MM.1S (cell line): ENCODE data around the gene DLEC1.
"Not testable (repeated sequence)": the region's sequence is repeated elsewhere in the genome, so short reads cannot be mapped to it uniquely, and the experiment has no call there.

Experiments used
- DNase-seq: peaks from one replicate; pipeline ENCODE4 v3.0.0-alpha.2; 2015
- H2AFZ ChIP-seq: fragments of 300-600 bp; sonication (generic); 2 replicates; pipeline ENCODE4 v1.6.0; 2016; ENCODE audit warnings: antibody characterized with exemption, low read length
- H3F3A ChIP-seq: fragments of 300-600 bp; sonication (generic); 2 replicates; pipeline ENCODE4 v1.6.1; 2016; ENCODE audit warnings: mild to moderate bottlenecking, antibody characterized with exemption, low read length, moderate library complexity, mixed read lengths; ENCODE audit not compliant: insufficient read depth
- H3K27ac ChIP-seq: fragments of 300-600 bp; sonication (generic); 2 replicates; pipeline ENCODE4 v1.5.1; 2016; ENCODE audit warnings: mild to moderate bottlenecking, low read length
- H3K27me3 ChIP-seq: fragments of 300-600 bp; sonication (generic); replicated peaks from 2 replicates; pipeline ENCODE4 v1.6.0; 2016; ENCODE audit warnings: low read length; ENCODE audit not compliant: insufficient read depth
- H3K36me3 ChIP-seq: fragments of 300-600 bp; sonication (generic); replicated peaks from 2 replicates; pipeline ENCODE4 v1.6.1; 2016; ENCODE audit warnings: mild to moderate bottlenecking, low read length, mixed read lengths; ENCODE audit not compliant: insufficient read depth
- H3K4me1 ChIP-seq: fragments of 300-600 bp; sonication (generic); 2 replicates; pipeline ENCODE4 v1.6.1; 2016; ENCODE audit warnings: low read length, mixed read lengths
- H3K4me2 ChIP-seq: fragments of 300-600 bp; sonication (generic); 2 replicates; pipeline ENCODE4 v1.6.0; 2016; ENCODE audit warnings: low read depth, low read length
- H3K4me3 ChIP-seq: fragments of 300-600 bp; sonication (generic); 2 replicates; pipeline ENCODE4 v1.5.1; 2016; ENCODE audit warnings: low read length, mixed read lengths
- H3K79me2 ChIP-seq: fragments of 300-600 bp; sonication (generic); 2 replicates; pipeline ENCODE4 v1.6.1; 2016; ENCODE audit warnings: mixed run types, low read length, mixed read lengths
- H3K9ac ChIP-seq: fragments of 300-600 bp; sonication (generic); 2 replicates; pipeline ENCODE4 v1.6.1; 2016; ENCODE audit warnings: low read length, mixed read lengths
- H3K9me2 ChIP-seq: fragments of 300-600 bp; sonication (generic); replicated peaks from 2 replicates; pipeline ENCODE4 v1.6.1; 2016; ENCODE audit warnings: mild to moderate bottlenecking, low read length, mixed read lengths; ENCODE audit not compliant: insufficient read depth
- H3K9me3 ChIP-seq: fragments of 300-600 bp; sonication (generic); replicated peaks from 2 replicates; pipeline ENCODE4 v1.6.1; 2016; ENCODE audit warnings: mild to moderate bottlenecking, low read length, mixed read lengths; ENCODE audit not compliant: insufficient read depth
- H4K20me1 ChIP-seq: fragments of 300-600 bp; sonication (generic); 2 replicates; pipeline ENCODE4 v1.6.1; 2016; ENCODE audit warnings: mild to moderate bottlenecking, low read length, moderate library complexity, mixed read lengths; ENCODE audit not compliant: insufficient read depth
- EZH2 ChIP-seq: fragments of 300-600 bp; sonication (generic); optimal IDR thresholded peaks from 2 replicates; pipeline ENCODE3; 2017; ENCODE audit warnings: low read depth, mild to moderate bottlenecking, antibody characterized with exemption, low read length, mixed read lengths
- EZH2phosphoT487 ChIP-seq: fragments of 300-600 bp; sonication (generic); IDR thresholded peaks from 2 replicates; pipeline ENCODE4 v1.6.1; 2018; ENCODE audit warnings: antibody characterized with exemption, low read length
- TF ChIP-seq, protein P1 (sequence below): fragments of 300-600 bp; sonication (generic); IDR thresholded peaks from 2 replicates; pipeline ENCODE4 v1.5.1; 2016; ENCODE audit warnings: antibody characterized with exemption, low read length, mixed read lengths

The DLEC1 gene

DNA sequence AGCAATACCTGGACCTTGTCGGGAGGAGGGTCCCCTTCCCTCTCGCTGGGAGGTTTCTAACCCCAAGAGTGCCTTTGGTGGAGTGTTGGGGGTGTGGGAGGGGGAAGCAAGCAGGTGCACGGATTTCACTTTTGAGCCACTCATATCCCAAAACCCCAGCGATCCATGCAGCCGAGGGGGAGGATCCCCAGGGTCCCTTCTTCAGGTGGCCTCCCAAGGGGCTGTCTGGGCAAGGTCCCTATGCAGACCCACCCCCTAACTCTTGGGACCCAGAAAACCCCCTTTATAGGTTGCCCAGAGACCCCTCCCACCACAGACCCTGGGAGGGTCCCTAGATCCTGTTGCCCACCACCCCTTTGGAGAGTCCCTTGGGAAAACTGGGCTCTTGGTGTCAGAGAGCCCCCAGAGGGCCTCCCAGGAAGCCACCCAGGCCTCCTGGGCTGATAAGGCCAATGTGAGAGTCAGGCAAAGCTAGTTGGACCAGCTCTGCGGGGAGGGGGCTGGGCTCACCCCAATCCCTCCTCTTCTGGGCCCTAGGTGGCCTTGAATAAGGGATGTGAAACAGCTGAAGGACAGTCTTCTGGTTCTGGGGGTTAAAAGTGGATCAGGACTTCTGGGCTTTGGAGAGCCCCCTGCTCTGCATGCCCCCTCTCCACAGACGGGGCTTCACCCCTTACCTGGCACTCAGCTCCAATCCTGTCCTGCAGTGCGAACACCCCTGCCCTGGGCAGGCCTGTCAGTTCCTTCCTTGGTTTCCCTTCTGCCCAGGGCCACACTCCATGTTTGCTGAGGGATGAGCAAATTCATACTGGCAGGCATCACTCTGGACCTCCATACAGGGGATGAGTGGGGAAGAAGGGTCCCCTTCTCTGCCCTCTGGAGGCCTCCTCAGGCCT is 8.6 kb upstream of the DLEC1 start:
- no peak for DNase-seq
- Histone ChIP-seq H3K79me2 (no peaks in the 10 kb centered on the region), H3K4me2 (peak overlapping the region; percentile 77; the same call in 1 of the 2 replicates), H3K27ac (no peak overlapping the region), H2AFZ (peak overlapping the region; percentile 48; the same call in 1 of the 2 replicates), H3K9me3 (no peaks in the 10 kb centered on the region), H3K36me3 (no peaks in the 10 kb centered on the region), H3K4me1 (peaks cover 5% of the 10 kb centered on the region; the same call in 1 of the 2 replicates), H3K9ac (no peak overlapping the region), H3K4me3 (peak overlapping the region; percentile 43), H3K27me3 (peaks cover 5% of the 10 kb centered on the region; the same call in 1 of the 2 replicates), H4K20me1 (no peaks in the 10 kb centered on the region), H3K9me2 (no peaks in the 10 kb centered on the region), H3F3A (no peaks in the 10 kb centered on the region)
- TF ChIP-seq EZH2 (no peak), EZH2phosphoT487 (no peak)
- TF ChIP-seq, protein P1, sequence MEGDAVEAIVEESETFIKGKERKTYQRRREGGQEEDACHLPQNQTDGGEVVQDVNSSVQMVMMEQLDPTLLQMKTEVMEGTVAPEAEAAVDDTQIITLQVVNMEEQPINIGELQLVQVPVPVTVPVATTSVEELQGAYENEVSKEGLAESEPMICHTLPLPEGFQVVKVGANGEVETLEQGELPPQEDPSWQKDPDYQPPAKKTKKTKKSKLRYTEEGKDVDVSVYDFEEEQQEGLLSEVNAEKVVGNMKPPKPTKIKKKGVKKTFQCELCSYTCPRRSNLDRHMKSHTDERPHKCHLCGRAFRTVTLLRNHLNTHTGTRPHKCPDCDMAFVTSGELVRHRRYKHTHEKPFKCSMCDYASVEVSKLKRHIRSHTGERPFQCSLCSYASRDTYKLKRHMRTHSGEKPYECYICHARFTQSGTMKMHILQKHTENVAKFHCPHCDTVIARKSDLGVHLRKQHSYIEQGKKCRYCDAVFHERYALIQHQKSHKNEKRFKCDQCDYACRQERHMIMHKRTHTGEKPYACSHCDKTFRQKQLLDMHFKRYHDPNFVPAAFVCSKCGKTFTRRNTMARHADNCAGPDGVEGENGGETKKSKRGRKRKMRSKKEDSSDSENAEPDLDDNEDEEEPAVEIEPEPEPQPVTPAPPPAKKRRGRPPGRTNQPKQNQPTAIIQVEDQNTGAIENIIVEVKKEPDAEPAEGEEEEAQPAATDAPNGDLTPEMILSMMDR, result no peak

DNA sequence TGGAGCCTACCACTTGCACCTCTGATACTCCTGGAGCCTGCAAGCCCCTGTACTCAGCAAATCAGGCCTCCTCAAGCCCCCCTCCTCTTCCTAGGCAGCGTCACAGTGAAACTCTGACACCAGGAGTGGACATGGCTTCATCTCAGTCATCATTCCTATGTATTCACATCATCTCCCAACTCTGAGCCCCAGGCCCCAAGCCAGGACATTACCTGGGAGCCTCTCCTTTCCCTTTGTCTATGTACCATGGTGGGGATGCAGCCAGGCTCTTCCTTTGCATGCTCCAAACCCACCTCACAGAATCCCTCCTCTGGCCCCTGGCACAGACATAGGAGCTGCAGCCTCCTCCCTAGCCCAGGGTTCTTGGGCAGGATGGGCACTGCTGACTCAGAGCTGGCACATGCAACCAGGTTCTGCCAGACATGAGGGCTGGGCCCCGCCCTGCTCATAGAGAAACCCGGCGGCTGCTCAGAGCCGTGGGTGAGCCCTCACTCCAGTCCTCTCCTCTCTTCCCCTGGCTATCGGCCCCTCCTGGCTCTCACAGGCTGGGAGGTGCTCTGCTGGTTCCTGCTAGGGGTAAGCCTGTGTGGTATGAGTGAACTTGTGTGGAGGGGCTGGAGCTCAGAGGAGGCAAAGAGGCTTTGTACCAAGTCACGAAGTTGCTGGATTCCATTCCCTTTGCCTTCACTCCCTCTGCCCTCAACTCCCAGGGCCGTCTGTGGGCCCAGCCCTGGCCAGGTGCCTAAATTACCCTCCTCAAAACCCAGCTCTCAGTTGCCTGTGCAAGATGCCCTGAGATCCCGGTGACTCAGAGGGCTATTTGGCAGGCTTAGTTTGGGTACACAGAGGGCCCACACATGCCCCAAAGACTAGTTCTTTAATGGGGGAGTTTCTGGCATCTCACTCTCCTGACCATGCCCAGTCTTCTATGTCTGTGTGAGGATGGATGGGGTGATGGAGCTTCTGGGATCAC is 7.7 kb upstream of the DLEC1 start:
- Histone ChIP-seq H3K9me3 (no peaks in the 10 kb centered on the region), H3K79me2 (no peaks in the 10 kb centered on the region), H3K9ac (no peak overlapping the region), H3K4me3 (no peak overlapping the region), H3K9me2 (no peaks in the 10 kb centered on the region), H3K27me3 (peaks cover 5% of the 10 kb centered on the region; the same call in 1 of the 2 replicates), H3F3A (no peaks in the 10 kb centered on the region), H4K20me1 (no peaks in the 10 kb centered on the region), H3K4me1 (no peaks in the 10 kb centered on the region), H2AFZ (no peak overlapping the region), H3K36me3 (no peaks in the 10 kb centered on the region), H3K4me2 (no peak overlapping the region), H3K27ac (no peak overlapping the region)
- DNase-seq, result no peak
- TF ChIP-seq, protein P1, result no peak
- TF ChIP-seq EZH2 (no peak), EZH2phosphoT487 (no peak)

DNA sequence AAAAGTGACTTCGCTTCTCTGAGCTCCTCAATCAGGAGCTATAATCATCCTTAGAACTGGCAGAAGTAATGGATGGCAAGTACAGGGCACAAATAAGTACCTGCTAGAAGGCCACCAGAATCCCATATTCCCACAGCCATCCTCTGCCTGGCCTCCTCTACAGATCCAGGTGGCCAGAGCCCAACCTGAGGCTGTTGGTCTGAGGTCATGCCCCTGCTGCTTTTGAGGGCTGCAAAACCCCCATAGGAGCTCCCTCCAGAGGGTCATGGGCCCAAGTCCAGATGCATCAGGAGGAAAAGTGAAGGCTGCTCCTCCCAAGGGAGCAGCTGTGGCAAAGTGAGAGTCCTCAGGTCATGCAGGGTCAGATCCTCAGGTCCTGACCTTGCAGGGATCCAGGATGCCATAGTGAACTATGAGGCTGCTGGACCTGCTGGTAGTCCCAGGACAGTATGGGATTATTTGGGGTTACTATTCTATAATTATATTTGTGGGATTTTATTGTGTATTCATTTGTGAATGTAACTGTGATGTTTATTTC is 6.6 kb upstream of the DLEC1 start:
- Histone ChIP-seq H3K4me3 (no peak overlapping the region), H3K27me3 (peaks cover 5% of the 10 kb centered on the region; the same call in 1 of the 2 replicates), H3F3A (no peaks in the 10 kb centered on the region), H4K20me1 (no peaks in the 10 kb centered on the region), H3K9me3 (no peaks in the 10 kb centered on the region), H2AFZ (no peak overlapping the region), H3K36me3 (no peaks in the 10 kb centered on the region), H3K9me2 (no peaks in the 10 kb centered on the region), H3K4me2 (no peak overlapping the region), H3K79me2 (no peaks in the 10 kb centered on the region), H3K27ac (no peak overlapping the region), H3K4me1 (no peaks in the 10 kb centered on the region), H3K9ac (no peak overlapping the region)
- no peak for DNase-seq
- TF ChIP-seq, protein P1, result no peak
- no peak for TF ChIP-seq EZH2phosphoT487
- no peak for TF ChIP-seq EZH2

DNA sequence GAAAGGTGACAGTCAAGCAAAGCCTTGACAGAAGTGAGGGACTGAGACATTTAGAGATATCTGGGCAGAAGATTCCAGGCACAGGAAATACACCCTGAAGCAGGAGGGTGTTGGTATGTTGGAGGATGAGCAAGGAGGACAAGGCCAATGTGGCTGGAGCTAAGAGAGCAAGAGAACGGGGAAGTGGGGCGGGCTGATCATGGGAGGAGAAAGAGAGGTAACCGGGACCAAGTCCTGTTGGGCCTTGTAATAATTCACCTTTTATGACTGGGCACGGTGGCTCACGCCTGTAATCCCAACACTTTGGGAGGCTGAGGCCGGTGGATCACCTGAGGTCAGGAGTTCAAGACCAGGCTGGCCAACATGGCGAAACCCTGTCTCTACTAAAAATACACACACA is 5.4 kb upstream of the DLEC1 start:
- H3K4me1 ChIP-seq, H2AFZ ChIP-seq, H3K9me3 ChIP-seq, H3F3A ChIP-seq, DNase-seq, H3K9ac ChIP-seq, H4K20me1 ChIP-seq, H3K27ac ChIP-seq, H3K4me2 ChIP-seq, H3K4me3 ChIP-seq, H3K79me2 ChIP-seq, H3K27me3 ChIP-seq, H3K36me3 ChIP-seq, H3K9me2 ChIP-seq: not testable (repeated sequence)

DNA sequence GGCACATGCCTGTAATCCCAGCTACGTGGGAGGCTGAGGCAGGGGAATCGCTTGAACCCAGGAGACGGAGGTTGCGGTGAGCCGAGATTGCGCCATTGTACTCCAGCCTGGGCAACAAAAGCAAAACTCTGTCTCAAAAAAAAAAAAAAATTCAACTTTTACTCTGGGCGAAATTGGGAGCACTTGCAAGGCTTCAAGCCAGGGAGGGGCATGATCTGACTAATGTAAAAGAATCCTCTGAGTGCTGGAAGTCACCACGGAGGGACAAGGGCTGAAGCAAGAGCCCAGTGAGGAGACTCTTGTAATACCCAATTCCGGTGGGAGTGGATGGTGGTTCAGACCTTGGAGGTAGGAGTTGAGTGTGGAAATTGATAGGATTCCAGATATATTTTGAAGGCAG is 4.7 kb upstream of the DLEC1 start:
- not testable (repeated sequence) for H3K36me3 ChIP-seq, H3K4me2 ChIP-seq, H3K9me2 ChIP-seq, H3K27me3 ChIP-seq, H2AFZ ChIP-seq, H3K79me2 ChIP-seq, H3K4me1 ChIP-seq, H3K4me3 ChIP-seq, H3K9me3 ChIP-seq, H3K27ac ChIP-seq, DNase-seq, H4K20me1 ChIP-seq, H3K9ac ChIP-seq, H3F3A ChIP-seq
